HCT116 (cell line): ENCODE results near the gene SLC25A21. TPM values are rescaled to one million over a fixed set of nuclear protein-coding genes. Genes with fewer than 3 reads are reported as not detected.

Experiments used
- ATAC-seq: fragments of 200-7000 bp; cut with Tn5 transposase; 2 replicates; pipeline ENCODE4 v1.9.1; 2020; ENCODE audit warnings: mild to moderate bottlenecking, moderate library complexity
- BruUV-seq: library from RNA; stranded (reverse); fragments of 400-500 nt; replicated peaks from 2 replicates; lab custom pipeline; 2021; lab: Mats Ljungman, UMichigan
- CTCF ChIA-PET: fragments of 300-600 bp; sonication (Branson Sonifier 250); formaldehyde crosslinking; loops from one replicate; lab custom pipeline; 2021; ENCODE audit warnings: antibody characterized with exemption; lab: Charles Lee
- POLR2A ChIA-PET: fragments of 300-600, 350-600 bp; sonication (Branson Sonifier 250); formaldehyde crosslinking; loops from one replicate; lab custom pipeline; 2021; ENCODE audit warnings: antibody characterized with exemption; lab: Charles Lee
- RAD21 ChIA-PET, 2 experiments: fragments of 300-600 bp; sonication (Branson Sonifier 250); formaldehyde crosslinking; loops; one replicate each; lab custom pipeline; 2023; ENCODE audit warnings: low total read pairs in 2 of 2; ENCODE audit not compliant: uncharacterized antibody in 2 of 2, unreplicated experiment in 2 of 2, low non-redundant PET in 1 of 2; lab: Charles Lee
- DNase-seq: peaks from one replicate; pipeline ENCODE4 v3.0.0-alpha.2; 2010; ENCODE audit warnings: low read depth, low spot score
- H2AFZ ChIP-seq: fragments of 200-600 bp; shearing (Covaris generic), sonication (generic); 2 replicates; pipeline ENCODE4 v1.6.1; 2017; ENCODE audit warnings: low read depth, mixed run types, mixed read lengths, antibody characterized with exemption, low read length; ENCODE audit not compliant: poor library complexity, severe bottlenecking
- H3K27ac ChIP-seq: 2 replicates; pipeline ENCODE4 v1.5.1; 2012; ENCODE audit warnings: low read depth, low read length
- H3K27me3 ChIP-seq: fragments of 200-600 bp; sonication (generic); 2 replicates; pipeline ENCODE4 v1.6.1; 2016; ENCODE audit warnings: mixed run types, low read length, mixed read lengths; ENCODE audit not compliant: insufficient read depth
- H3K36me3 ChIP-seq, 2 experiments: fragments of 200-500 bp in 1 of 2; fragments of 200-600 bp in 1 of 2; sonication (Bioruptor generic) in 1 of 2; sonication (generic) in 1 of 2; 2 replicates each; pipeline versions ENCODE4 v1.5.1 to v1.6.1; 2014 to 2016; ENCODE audit warnings: low read length in 2 of 2, inconsistent platforms in 1 of 2, mixed read lengths in 1 of 2, mixed run types in 1 of 2; ENCODE audit not compliant: insufficient read depth in 2 of 2, control insufficient read depth in 1 of 2
- H3K4me1 ChIP-seq, 2 experiments: fragments of 200-600 bp in 1 of 2; sonication (generic) in 1 of 2; 2 replicates each; pipeline versions ENCODE4 v1.5.1 to v1.6.1; 2012 to 2017; ENCODE audit warnings: low read length in 2 of 2, inconsistent platforms in 1 of 2, mild to moderate bottlenecking in 1 of 2, mixed read lengths in 1 of 2, mixed run types in 1 of 2, moderate library complexity in 1 of 2; ENCODE audit not compliant: insufficient read depth in 2 of 2, control insufficient read depth in 1 of 2
- H3K4me2 ChIP-seq: fragments of 200-600 bp; sonication (generic); 2 replicates; pipeline ENCODE4 v1.6.1; 2017; ENCODE audit warnings: mixed run types, low read length, mixed read lengths
- H3K4me3 ChIP-seq, 2 experiments: fragments of 200-600 bp in 1 of 2; sonication (generic) in 1 of 2; replicated peaks in 1 of 2; 2 replicates each; pipeline ENCODE4 v1.5.1; 2011 to 2016; ENCODE audit warnings: low read length in 2 of 2, control low read depth in 1 of 2, low read depth in 1 of 2, mild to moderate bottlenecking in 1 of 2, mixed read lengths in 1 of 2, mixed run types in 1 of 2
- H3K79me2 ChIP-seq: fragments of 200-600 bp; sonication (generic); 2 replicates; pipeline ENCODE4 v1.6.1; 2017; ENCODE audit warnings: mild to moderate bottlenecking, mixed run types, low read length, moderate library complexity, mixed read lengths; ENCODE audit not compliant: insufficient read depth
- H3K9ac ChIP-seq: fragments of 200-600 bp; sonication (generic); 2 replicates; pipeline ENCODE4 v1.6.1; 2016; ENCODE audit warnings: low read length, mixed read lengths
- H3K9me2 ChIP-seq: fragments of 200-600 bp; sonication (generic), shearing (Covaris generic); 2 replicates; pipeline ENCODE4 v1.6.1; 2017; ENCODE audit warnings: mixed run types, mild to moderate bottlenecking, moderate library complexity; ENCODE audit not compliant: insufficient read depth
- H3K9me3 ChIP-seq, 2 experiments: fragments of 200-500 bp in 1 of 2; fragments of 200-600 bp in 1 of 2; sonication (Bioruptor generic) in 1 of 2; sonication (generic) in 1 of 2; 2 replicates each; pipeline ENCODE4 v1.6.1; 2014 to 2017; ENCODE audit warnings: low read length in 2 of 2, mixed read lengths in 2 of 2, inconsistent platforms in 1 of 2, low read depth in 1 of 2, mild to moderate bottlenecking in 1 of 2, mixed run types in 1 of 2, moderate library complexity in 1 of 2; ENCODE audit not compliant: control insufficient read depth in 1 of 2, insufficient read depth in 1 of 2
- H4K20me1 ChIP-seq: fragments of 200-600 bp; sonication (generic), shearing (Covaris generic); 2 replicates; pipeline ENCODE4 v1.6.1; 2017; ENCODE audit warnings: mixed run types, mild to moderate bottlenecking, moderate library complexity; ENCODE audit not compliant: insufficient read depth
- ATF3 ChIP-seq: IDR thresholded peaks from 2 replicates; pipeline ENCODE4 v1.6.1; 2012
- CBX3 ChIP-seq: IDR thresholded peaks from 2 replicates; pipeline ENCODE4 v1.6.1; 2012; ENCODE audit warnings: low read depth
- CEBPB ChIP-seq: IDR thresholded peaks from 2 replicates; pipeline ENCODE4 v1.6.1; 2012; ENCODE audit warnings: low read depth
- CTCF ChIP-seq, 3 experiments: fragments of 200-600 bp in 1 of 3; sonication (generic) in 1 of 3; IDR thresholded peaks in 2 of 3; conservative IDR thresholded peaks in 1 of 3; 2 replicates each; pipeline ENCODE4 v1.5.1; 2012 to 2017; ENCODE audit warnings: low read depth in 2 of 3, low read length in 2 of 3, antibody characterized with exemption in 1 of 3, borderline replicate concordance in 1 of 3, control low read depth in 1 of 3, mild to moderate bottlenecking in 1 of 3, mixed read lengths in 1 of 3, mixed run types in 1 of 3, moderate library complexity in 1 of 3; ENCODE audit not compliant: insufficient read depth in 1 of 3
- ELF1 ChIP-seq: IDR thresholded peaks from 2 replicates; pipeline ENCODE4 v1.6.1; 2012; ENCODE audit warnings: low read depth, borderline replicate concordance
- EZH2phosphoT487 ChIP-seq: fragments of 200-600 bp; IDR thresholded peaks from 2 replicates; pipeline ENCODE4 v1.6.1; 2018; ENCODE audit warnings: antibody characterized with exemption, borderline replicate concordance
- FOSL1 ChIP-seq: IDR thresholded peaks from 2 replicates; pipeline ENCODE4 v1.6.1; 2012; ENCODE audit warnings: low read depth
- JUND ChIP-seq: IDR thresholded peaks from 2 replicates; pipeline ENCODE4 v1.6.1; 2012
- MAX ChIP-seq: IDR thresholded peaks from 2 replicates; pipeline ENCODE4 v1.6.1; 2012
- POLR2A ChIP-seq: IDR thresholded peaks from 2 replicates; pipeline ENCODE4 v1.7.0; 2011; ENCODE audit warnings: borderline replicate concordance; ENCODE audit not compliant: insufficient read depth, insufficient read length; ENCODE audit errors: extremely low read depth
- REST ChIP-seq: IDR thresholded peaks from 2 replicates; pipeline ENCODE4 v1.6.1; 2012; ENCODE audit warnings: low read depth
- SIN3A ChIP-seq: IDR thresholded peaks from 2 replicates; pipeline ENCODE4 v1.6.1; 2012; ENCODE audit warnings: low read depth
- SRF ChIP-seq: IDR thresholded peaks from 2 replicates; pipeline ENCODE4 v1.6.1; 2012; ENCODE audit warnings: low read depth
- YY1 ChIP-seq: IDR thresholded peaks from 2 replicates; pipeline ENCODE4 v1.6.1; 2011; ENCODE audit warnings: low read length, low read depth, moderate library complexity, mild to moderate bottlenecking; ENCODE audit not compliant: insufficient replicate concordance; ENCODE audit errors: extremely low read depth
- ZNF274 ChIP-seq: fragments of 200-500 bp; sonication (Bioruptor generic); IDR thresholded peaks from 2 replicates; pipeline ENCODE4 v1.6.1; 2014; ENCODE audit warnings: mild to moderate bottlenecking, low read depth, low read length, inconsistent platforms
- intact Hi-C: fragments of 100-400 bp; cut with micrococcal nuclease; formaldehyde crosslinking; loops from 2 replicates; pipeline ENCODE4 v1.10.0; 2022
- total RNA-seq: library from RNA; stranded (reverse); gene quantifications from one replicate; pipeline ENCODE4 v1.2.1, GENCODE V29; 2021; ENCODE audit not compliant: unreplicated experiment

Gene SLC25A21
- total RNA-seq, 1 experiment from 2014 or later = 3.5 TPM

GRCh38 chr14:36655963-36656686 lies 516.3 kb downstream of the SLC25A21 start (continued):
- TF ChIP-seq REST (no peak), POLR2A (no peak), SIN3A (no peak)

GRCh38 chr14:36655571-36655962 lies 516.8 kb downstream of the SLC25A21 start:
- ATAC-seq = no peak
- H2AFZ ChIP-seq = peak overlapping the region; percentile 84
- intact Hi-C loops = no loop called here
- TF ChIP-seq ELF1 = no peak
- TF ChIP-seq SRF = no peak
- no peak for TF ChIP-seq FOSL1
- no peak for TF ChIP-seq YY1
- TF ChIP-seq REST = no peak
- TF ChIP-seq ATF3 = no peak
- TF ChIP-seq ZNF274 = no peak
- TF ChIP-seq CTCF (IDR thresholded peaks at IDR 0.05 in 2 of 3, conservative IDR thresholded peaks at IDR 0.05 in 1 of 3; ENCODE audit: borderline replicate concordance in 1 of 3, insufficient read depth in 1 of 3, low read depth in 2 of 3, low read length in 2 of 3) = no peak
- TF ChIP-seq EZH2phosphoT487 = no peak
- no peak for TF ChIP-seq CBX3
- TF ChIP-seq MAX = no peak
- TF ChIP-seq JUND = no peak
- no peak for TF ChIP-seq CEBPB

More at GRCh38 chr14:36655571-36655962, 516.8 kb downstream of the SLC25A21 start:
- H3K4me3 ChIP-seq = peak overlapping the region in 1 of 2 experiments; percentile 55; a peak in 2 of 4 replicates
- no peaks in the 10 kb centered on the region for H4K20me1 ChIP-seq
- H3K79me2 ChIP-seq = no peaks in the 10 kb centered on the region
- H3K9ac ChIP-seq = no peak overlapping the region
- no peak for DNase-seq
- ChIA-PET CTCF (interaction anchor here (0.6 to 2.0 kb wide), 9 partner anchors 10 to 585 kb away, joined by 3 to 8 read pairs (median 3); no protein-coding TSS in a partner anchor), RAD21 (no interaction called here), POLR2A (no interaction called here)
- no peaks in the 10 kb centered on the region for H3K9me2 ChIP-seq
- H3K9me3 ChIP-seq = no peaks in the 10 kb centered on the region
- peak overlapping the region; percentile 83 for H3K4me2 ChIP-seq
- no peak overlapping the region for H3K27ac ChIP-seq
- no peaks in the 10 kb centered on the region for H3K27me3 ChIP-seq
- H3K4me1 ChIP-seq = peaks cover 5 to 15% of the 10 kb centered on the region in 2 experiments; a peak in 3 of 4 replicates
- BruUV-seq = no TSS peak
- H3K36me3 ChIP-seq = no peaks in the 10 kb centered on the region
